NOMO-1 (cell line): ENCODE data around the gene KDM5A.
"Not testable (repeated sequence)": the region's sequence is repeated elsewhere in the genome, so short reads cannot be mapped to it uniquely, and the experiment has no call there.

Source experiments
- DNase-seq, 2 experiments: peaks; one replicate each; lab custom pipeline; 2025; ENCODE audit not compliant: unreplicated experiment in 2 of 2; lab: John Stamatoyannopoulos, UW

KDM5A gene

GRCh38 chr12:334125-334524 is 55.0 kb downstream of the KDM5A start:
- no peak for DNase-seq

GRCh38 chr12:332581-333205 is 56.4 kb downstream of the KDM5A start:
- DNase-seq = no peak

- DNase-seq = no peak
These were observed 57.8 kb downstream of the KDM5A start for GRCh38 chr12:331287-331686.

- DNase-seq = peak in 1 of 2 experiments; percentile 6
These were observed 63.2 kb downstream of the KDM5A start for GRCh38 chr12:325906-326305.

- DNase-seq = no peak
These were observed 65.6 kb downstream of the KDM5A start for GRCh38 chr12:323507-323906.

- no peak for DNase-seq
These were observed 67.4 kb downstream of the KDM5A start for GRCh38 chr12:321606-322326.

GRCh38 chr12:318759-319515 is 70.2 kb downstream of the KDM5A start:
- no peak for DNase-seq

- DNase-seq = no peak
These were observed 80.6 kb downstream of the KDM5A start for GRCh38 chr12:308511-308910.

- no peak for DNase-seq
These were observed 81.7 kb downstream of the KDM5A start for GRCh38 chr12:307406-307805.

GRCh38 chr12:304805-305204 is 84.3 kb downstream of the KDM5A start:
- no peak for DNase-seq

- DNase-seq = not testable (repeated sequence)
These were observed 86.4 kb downstream of the KDM5A start for GRCh38 chr12:302766-303165.

GRCh38 chr12:300166-300565 is 89.0 kb downstream of the KDM5A start:
- not testable (repeated sequence) for DNase-seq

GRCh38 chr12:299511-299910 is 89.6 kb downstream of the KDM5A start:
- DNase-seq = not testable (repeated sequence)

- DNase-seq = not testable (repeated sequence)
These were observed 91.1 kb downstream of the KDM5A start for GRCh38 chr12:298059-298458.

GRCh38 chr12:295132-295531 is 94.0 kb downstream of the KDM5A start:
- DNase-seq = no peak

GRCh38 chr12:293199-293598 is 95.9 kb downstream of the KDM5A start:
- DNase-seq = peak in 1 of 2 experiments; percentile 54

GRCh38 chr12:292186-292585 is 96.9 kb downstream of the KDM5A start:
- DNase-seq = no peak

- DNase-seq = no peak
These were observed 97.9 kb downstream of the KDM5A start for GRCh38 chr12:291153-291723.

GRCh38 chr12:288687-289086 is 100.4 kb downstream of the KDM5A start:
- DNase-seq = no peak

GRCh38 chr12:286531-287300 is 102.4 kb downstream of the KDM5A start:
- no peak for DNase-seq

GRCh38 chr12:278046-278445 is 111.1 kb downstream of the KDM5A start:
- DNase-seq = no peak
